Fibroblast of skin of back (primary cell): ENCODE measurements around the gene SLC26A4.
A peak's percentile ranks its signal among the peaks of the same experiment; 100 is the strongest.

Experiments
- DNase-seq: peaks from one replicate; pipeline ENCODE4 v3.0.0-alpha.2; 2013

Gene SLC26A4

DNA sequence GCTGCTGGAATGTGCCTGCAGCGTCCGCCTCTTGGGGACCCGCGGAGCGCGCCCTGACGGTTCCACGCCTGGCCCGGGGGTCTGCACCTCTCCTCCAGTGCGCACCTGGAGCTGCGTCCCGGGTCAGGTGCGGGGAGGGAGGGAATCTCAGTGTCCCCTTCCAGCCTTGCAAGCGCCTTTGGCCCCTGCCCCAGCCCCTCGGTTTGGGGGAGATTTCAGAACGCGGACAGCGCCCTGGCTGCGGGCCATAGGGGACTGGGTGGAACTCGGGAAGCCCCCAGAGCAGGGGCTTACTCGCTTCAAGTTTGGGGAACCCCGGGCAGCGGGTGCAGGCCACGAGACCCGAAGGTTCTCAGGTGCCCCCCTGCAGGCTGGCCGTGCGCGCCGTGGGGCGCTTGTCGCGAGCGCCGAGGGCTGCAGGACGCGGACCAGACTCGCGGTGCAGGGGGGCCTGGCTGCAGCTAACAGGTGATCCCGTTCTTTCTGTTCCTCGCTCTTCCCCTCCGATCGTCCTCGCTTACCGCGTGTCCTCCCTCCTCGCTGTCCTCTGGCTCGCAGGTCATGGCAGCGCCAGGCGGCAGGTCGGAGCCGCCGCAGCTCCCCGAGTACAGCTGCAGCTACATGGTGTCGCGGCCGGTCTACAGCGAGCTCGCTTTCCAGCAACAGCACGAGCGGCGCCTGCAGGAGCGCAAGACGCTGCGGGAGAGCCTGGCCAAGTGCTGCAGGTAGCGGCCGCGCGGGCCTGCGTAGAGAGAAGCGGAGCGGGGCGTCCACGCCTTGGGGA lies 645 bp downstream of the SLC26A4 start:
- peak; percentile 41 for DNase-seq

DNA sequence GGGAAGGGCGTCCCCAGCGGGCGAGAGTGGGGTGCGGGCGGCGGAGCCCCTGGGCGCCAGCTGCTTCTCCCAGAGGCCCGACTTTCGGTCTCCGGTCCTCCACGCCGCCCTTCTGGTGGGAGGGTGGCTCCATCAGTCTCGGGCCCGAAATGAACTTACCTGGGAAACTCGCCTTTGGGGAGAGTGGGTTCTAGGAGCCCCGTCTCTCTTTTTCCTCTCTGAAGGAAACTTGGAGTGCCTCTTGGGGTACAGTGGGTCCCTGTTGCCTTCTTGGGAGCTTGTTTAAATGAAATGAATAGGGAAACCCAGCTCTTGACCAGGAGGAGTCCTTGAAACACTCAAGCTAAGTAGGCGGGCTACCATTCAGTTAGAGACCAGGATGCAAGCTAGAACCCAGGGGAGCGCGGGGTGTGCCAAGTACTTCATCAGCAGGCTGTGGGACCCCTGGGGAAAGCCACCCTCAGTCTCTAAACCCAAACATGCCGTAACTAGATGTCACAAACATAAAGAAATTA lies 1.3 kb downstream of the SLC26A4 start:
- DNase-seq = no peak

DNA sequence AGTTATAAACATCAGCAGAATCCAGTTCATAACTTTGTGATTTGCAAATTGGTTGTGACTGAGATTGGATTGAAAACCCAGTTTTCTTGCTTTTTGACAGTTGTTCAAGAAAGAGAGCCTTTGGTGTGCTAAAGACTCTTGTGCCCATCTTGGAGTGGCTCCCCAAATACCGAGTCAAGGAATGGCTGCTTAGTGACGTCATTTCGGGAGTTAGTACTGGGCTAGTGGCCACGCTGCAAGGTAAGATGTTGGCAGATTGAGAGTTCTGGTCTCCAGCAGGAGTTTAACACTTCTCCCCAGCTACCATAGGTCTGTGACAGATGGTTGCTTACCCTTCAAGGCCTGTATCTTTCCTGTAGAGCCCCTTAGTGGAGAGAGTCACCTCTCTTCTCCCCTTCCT lies 2.6 kb downstream of the SLC26A4 start:
- DNase-seq = no peak

DNA sequence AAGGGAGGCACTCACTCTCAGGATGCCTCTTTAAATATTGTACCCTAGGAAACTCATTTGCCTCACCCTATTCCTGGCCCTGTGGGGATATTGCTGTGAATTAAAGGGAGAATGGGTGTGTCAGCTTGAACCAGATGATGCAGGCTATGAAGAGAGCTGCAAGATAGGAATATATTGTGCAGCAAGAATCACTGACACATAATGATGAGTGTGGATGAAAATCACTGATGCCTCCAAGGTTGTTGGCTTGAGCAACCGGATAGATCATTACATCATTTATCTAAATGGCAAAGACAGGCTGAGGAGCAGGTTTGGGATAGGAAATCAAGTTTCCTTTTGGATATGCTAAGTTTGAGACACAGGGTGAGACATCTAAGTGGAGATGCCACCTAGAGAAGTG lies 6.2 kb downstream of the SLC26A4 start:
- DNase-seq = no peak

DNA sequence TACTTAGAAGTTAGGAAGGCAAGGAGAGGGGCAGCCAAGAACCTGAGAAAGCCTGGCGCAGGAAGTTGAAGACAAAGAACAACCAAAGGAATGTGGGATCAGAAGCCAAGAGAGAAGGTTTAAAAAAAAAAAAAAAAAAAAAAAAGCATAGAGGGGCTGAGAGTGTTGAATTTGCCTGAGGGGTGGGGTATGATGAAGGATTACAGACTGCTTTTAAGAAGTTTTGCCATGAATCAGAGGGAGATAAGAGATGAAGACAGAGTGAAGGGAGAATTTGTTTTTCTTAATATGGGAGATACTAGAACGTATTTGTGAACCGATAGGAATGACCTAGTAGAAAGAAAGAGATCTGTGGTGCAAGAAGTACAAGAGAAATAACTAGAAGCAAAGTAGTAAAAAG lies 6.7 kb downstream of the SLC26A4 start:
- DNase-seq = no peak

DNA sequence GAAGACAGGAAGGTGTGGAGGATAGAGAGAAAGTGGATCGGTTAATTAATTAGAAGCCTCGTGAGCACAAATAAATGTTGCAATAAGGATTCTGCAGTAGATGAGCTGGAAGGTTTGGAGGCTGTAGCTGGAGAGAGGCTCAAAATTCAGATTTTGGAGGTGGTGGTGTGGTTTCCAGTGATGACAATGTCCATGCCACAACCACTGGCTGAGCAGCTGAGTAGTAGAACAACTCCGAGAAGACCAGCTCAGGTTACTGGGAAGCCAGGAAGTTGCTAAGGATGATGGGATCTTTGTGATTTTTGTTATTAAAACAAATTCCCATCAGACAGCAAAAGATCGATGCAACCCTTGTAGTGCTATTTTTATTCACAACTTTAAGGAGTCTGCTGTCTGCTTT lies 7.7 kb downstream of the SLC26A4 start:
- no peak for DNase-seq

DNA sequence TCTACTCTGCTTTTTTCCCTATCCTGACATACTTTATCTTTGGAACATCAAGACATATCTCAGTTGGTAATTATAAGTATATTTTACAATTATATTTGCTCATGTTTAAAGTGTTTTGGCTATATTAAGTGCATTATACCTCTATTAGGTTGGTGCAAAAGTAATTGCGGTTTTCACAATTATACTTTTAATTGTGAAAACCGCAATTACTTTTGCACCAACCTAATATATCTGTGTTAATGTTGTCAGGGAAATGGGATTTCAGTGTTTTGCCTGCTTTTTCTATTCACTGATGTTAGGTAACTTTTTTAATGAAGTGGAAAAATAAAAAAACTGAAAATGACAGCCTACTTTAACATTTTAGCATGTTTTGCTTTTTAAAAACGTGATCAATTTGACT lies 11.6 kb downstream of the SLC26A4 start:
- DNase-seq = no peak

DNA sequence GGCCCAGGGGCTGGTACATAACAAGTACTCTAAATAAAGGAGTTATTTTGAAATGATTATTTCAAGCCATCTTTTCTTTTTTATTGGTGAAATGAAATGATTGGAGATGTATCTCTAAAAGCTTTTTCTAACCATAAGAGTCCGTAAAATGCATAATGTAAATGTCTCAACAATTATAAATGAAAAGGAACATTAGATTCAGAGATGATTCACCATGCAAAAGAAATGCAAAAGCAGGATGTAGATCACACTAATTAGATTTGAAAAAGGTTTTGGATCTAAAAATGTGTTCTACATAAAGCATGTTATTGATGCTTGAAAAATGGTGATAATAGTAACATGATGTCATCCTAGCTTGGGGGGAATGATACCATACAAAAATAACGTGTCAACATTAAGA lies 15.6 kb downstream of the SLC26A4 start:
- no peak for DNase-seq

DNA sequence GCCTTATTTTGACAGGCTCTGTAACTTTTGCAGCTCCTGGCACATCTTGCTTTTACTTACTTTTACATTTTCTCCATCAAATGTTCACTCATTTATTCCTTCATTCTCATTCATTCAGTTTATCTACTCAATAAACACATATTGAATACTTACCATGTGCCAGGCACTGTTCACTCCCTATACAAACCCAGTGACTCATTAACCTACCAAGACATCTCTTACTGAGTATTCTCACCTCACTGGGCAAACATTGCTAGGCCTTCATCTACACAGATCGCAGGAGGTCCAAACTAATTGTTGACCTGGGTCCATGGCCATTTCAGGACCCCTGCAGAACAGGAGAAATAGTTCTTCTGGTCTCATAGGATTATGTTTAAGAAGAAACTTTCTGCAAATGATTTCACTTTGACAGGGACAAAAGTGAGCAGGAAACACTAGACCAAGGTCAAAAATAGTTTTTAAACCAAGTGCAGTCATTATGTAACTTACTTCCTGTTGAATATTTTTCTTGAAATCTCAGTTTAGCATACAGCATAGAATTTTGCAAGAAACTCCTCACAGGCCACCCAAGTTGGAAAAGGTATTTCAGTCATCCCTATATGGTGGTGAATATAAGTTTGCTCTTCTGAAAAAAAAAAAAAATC lies 17.6 kb downstream of the SLC26A4 start:
- no peak for DNase-seq

DNA sequence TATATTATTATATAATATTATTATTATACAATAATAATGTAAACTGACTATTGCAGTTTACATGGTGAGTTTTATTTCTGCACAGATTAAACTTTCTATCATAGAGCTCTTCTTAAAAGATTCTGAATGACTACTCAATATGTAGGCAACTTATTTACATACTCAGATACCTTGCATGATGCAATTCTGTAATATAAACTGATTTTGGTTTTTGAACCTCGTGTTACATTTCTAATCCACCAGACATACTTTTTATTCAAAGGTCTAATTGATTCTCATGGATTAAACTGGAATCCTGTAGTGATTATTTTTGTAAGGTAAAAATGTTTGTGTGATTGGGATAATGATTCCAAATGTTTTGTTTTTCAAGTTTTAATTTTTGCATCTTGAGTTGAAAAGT lies 19.9 kb downstream of the SLC26A4 start:
- no peak for DNase-seq

DNA sequence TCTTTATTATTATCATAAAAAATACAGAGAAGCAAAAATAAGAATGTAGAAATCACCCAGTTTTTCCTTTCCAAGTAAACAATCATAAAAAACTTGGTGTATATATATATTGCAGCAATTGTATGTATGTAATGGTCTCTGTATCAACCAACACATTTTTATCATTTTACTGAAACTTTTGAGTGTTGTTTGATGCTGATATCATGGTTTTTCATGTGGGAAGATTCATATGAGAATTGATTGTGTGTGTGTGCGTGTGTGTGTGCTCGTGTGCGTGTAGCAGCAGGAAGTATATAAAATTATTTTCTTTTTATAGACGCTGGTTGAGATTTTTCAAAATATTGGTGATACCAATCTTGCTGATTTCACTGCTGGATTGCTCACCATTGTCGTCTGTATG lies 22.3 kb downstream of the SLC26A4 start:
- DNase-seq = no peak

DNA sequence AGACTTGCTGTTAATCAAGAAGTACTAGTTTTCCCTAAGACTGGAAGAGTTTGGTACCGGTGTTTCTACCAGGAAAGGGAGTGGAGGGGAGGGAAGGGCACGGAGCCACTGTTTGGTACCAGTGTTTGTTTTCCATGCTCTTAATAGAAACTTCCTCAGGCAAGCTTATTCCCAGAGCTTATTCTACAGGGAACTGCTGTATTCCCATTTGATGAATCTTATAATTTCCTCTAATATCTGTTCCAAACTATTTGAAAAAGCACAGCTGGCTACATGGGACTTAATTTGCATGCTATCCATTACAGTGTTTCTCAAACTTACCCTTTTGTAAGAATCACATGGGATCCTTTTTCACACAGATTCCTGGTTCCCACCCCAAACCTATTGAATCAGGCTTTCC lies 23.7 kb downstream of the SLC26A4 start:
- DNase-seq = no peak

DNA sequence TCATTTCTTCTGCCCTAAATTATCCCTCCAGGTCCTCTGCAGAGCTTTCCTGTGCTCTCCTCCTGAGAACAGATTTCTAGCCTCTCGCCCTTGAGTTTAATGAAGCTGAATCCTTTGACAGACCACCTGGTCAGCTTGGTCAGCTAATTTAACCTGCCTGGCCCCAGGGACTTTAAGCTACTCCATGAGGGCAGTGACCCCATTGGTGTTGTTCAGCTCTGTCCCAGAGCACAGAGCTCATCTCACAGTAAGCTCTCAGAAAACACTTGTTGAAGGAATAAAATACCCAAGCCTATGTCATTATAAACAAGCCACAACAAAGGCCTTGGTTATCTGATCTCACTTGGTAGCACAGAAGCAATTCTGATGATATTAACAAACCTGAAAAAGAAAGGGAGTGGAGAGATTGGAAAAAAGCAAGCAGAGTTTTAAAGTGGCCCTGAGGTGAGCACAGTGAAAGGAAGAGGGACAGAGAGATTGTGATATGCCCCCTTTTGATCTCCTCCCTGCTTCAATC lies 24.4 kb downstream of the SLC26A4 start:
- DNase-seq = no peak

DNA sequence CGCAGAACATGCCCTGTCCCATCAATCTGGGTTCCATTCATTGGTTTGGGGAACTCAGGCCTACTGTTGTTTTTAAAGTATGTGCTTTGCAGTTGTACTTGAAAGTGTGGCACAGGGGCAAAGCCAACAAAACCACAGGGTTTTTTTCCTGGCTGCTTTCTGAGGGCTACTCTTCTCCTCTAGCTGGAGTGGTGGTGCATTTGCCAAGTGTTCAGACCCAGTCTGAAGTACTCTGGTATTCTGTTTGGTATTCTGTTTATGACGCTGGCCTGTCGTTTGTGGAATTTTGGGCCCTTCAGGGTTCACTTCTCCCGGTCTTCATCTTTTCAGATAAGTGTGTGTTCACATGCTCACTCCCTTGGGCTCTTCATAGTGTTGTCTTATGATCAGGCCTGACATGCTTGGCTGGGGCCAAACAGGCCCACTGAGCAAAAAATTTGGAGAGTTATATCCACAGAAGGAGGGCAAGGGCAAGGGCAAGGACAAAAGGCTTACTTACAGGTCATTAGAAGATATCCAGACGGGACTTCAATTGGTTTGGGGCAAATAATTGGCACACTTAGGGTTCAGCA lies 26.3 kb downstream of the SLC26A4 start:
- DNase-seq = no peak

DNA sequence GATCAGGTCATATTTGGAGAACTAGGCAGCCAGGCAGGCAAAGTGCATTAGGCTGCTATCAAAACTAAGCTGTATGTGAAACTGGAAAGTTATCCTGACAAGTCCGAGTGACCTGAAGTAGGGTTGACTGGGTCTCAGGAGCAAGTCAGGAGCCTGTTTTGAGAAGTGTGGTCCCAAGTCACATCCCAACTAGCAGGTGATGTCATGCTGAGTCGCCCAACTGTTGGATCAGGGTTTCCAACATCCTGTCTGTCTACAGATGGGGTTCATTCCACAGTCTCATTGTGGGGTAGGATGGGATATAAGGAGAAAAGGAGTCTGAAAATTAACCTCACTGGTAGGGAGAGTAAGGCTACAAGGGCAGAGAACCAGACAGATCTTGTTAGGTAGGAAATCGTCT lies 27.0 kb downstream of the SLC26A4 start:
- peak; percentile 69 for DNase-seq

DNA sequence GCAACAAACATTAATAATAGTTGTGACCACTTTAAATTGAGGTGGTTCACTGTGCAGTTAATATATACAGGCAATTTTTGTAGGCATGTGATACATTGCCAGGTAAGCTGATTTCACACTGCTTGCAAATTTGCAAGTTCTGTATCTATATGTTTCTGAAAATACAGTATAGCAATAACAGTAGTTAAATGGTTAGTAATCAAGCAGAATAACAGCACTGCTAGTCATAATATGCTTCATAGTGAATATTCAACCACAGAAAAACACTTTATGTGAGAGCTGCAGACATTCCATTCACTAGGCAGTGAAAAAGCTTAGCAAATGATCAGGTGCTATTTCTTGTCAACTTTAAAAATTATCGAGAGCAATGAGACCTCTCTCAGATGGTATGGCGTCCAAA lies 28.9 kb downstream of the SLC26A4 start:
- no peak for DNase-seq

DNA sequence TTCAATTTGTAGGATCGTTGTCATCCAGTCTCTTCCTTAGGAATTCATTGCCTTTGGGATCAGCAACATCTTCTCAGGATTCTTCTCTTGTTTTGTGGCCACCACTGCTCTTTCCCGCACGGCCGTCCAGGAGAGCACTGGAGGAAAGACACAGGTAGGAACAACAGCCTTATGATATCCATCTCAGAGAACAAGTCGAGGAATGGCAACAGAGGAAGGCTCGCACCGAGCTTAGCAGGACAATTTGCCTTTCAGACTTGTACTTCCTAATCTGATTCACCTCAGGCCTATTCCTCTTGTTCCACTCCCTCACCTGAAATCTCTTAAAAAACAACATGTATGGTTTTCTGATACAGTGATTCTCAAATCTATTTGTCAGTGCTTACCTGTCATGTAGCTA lies 29.5 kb downstream of the SLC26A4 start:
- no peak for DNase-seq

DNA sequence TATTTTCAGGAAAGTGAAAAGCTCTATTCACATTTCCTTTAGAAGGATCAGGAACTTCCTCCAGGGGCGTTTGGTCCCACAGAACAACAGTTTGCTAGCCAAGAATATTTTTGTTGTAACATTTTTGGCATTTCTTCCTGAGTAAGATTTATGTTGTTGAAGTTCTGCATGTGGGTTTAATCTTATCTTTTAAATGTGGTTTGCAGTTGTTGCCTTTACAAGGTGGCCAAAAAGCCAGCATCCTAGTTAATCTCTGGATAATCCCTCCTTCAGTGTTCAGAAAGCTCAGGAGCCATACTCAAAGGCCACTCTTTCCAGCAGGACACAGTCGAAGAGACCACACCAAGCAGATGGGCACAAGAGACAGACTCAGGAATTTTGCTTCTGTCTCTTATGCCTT lies 30.0 kb downstream of the SLC26A4 start:
- peak; percentile 69 for DNase-seq

DNA sequence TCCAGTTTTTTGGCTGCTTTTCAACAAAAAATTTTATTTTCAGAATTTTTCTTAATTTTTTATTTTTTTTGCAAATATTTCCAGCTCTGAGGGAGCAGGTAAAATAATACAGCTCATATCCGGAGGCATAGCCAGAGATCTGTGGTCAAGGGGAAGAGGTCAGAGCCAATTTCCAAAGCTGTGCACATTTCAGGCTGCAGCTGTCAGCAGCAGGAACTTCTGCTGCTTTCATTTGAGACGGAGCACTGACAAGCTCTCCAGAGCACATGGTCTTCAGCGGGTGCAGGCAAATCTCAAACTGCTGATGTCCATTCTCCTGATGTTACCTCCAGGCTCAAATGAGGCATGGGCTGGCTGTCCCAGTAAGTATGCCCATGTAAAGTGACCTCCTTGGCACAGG lies 31.1 kb downstream of the SLC26A4 start:
- DNase-seq = peak; percentile 54

DNA sequence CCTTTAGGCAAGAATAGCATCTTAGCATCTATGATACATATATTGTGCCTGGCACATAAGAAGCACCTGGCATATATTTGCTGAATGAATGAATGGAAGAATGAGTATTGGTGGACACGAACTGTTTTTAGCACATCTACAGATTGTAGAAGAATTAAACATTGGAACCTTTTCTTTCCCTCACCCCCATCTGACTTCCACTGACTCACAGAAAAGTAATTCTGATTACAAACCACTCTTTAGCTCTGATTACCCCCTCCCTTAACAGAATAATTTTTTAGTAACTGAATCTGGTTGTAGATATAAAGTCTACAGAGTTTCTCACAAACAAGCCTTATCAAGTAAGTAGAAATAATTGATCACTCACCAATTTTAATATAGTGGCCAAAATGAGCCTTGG lies 31.9 kb downstream of the SLC26A4 start:
- DNase-seq = peak; percentile 32

DNA sequence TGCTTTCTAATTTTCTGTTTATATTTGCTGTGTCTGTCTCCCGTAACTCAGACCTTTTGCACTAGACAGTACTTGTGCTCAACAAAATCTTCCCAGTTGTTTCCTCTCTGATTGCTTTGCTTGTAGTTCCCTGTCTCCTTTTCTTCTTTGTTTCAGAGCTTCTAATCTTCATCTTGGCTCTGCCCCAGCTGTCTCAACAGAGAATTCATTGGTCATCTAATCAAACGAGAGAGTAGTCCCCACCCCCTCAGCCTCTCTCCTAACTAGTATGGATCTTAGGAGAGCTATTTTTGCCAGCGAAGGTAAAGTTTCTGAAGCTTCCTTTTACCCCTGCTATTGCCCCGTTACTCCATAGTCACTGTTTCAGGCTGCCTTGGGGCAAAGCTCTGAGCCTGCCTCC lies 32.8 kb downstream of the SLC26A4 start:
- no peak for DNase-seq

DNA sequence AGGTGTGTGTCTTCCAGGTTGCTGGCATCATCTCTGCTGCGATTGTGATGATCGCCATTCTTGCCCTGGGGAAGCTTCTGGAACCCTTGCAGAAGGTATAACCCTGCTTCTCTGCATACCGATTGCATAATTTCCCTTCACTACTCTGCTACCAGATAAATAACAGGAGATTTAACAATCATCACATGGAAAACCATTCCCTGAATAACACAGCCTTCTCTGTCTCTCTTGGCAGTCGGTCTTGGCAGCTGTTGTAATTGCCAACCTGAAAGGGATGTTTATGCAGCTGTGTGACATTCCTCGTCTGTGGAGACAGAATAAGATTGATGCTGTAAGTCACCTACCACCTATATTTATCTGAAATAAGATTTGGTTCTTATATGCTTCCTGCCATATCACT lies 33.8 kb downstream of the SLC26A4 start:
- DNase-seq = no peak

DNA sequence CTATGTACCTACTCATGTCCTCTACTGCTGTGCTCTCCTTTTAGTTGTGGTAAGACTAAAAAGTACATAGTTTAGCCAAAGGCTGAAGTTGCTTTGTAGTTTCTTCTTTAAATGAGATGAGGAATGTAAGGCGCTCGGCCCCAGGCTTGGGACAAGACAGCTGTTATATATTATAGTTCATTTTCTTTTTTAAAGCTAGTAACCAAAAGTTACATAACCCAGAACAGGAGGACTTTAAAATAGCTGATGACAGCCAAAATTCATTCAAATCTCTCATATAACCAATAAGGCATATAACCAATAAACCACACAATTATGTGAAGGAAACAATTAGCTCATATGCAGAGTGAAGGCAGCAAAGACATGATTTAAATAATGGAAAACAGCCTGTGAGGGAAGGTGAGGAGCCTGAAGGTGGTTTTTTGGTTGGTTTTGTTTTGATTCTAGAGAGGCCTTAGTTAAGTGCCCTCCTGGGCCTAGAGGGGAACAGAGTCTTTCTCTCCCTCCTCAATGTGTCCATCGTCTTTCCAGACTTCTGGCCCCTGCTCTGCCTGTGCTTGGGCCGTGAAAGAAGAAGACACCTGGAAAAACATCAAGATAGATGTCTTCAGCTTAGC lies 35.8 kb downstream of the SLC26A4 start:
- no peak for DNase-seq
